Smooth muscle cell (in vitro differentiated cells): Measurements from ENCODE around the gene CHD9. TPM values are rescaled to one million over a fixed set of nuclear protein-coding genes. Genes with fewer than 3 reads are reported as not detected.
A peak's percentile ranks its signal among the peaks of the same experiment; 100 is the strongest.
"Not testable (repeated sequence)": the region's sequence is repeated elsewhere in the genome, so short reads cannot be mapped to it uniquely, and the experiment has no call there.

Experiments used
- DNase-seq: peaks from one replicate; lab custom pipeline; 2025; ENCODE audit not compliant: unreplicated experiment; lab: John Stamatoyannopoulos, UW
- H2AFZ ChIP-seq: fragments of 200-600 bp; sonication (generic); 2 replicates; pipeline ENCODE4 v1.6.0; 2016; ENCODE audit warnings: antibody characterized with exemption, low read depth, mild to moderate bottlenecking
- H3F3A ChIP-seq: fragments of 200-600 bp; sonication (generic); 2 replicates; pipeline ENCODE4 v1.6.0; 2017; ENCODE audit warnings: antibody characterized with exemption, low read depth
- H3K27ac ChIP-seq: fragments of 200-600 bp; sonication (generic); 2 replicates; pipeline ENCODE4 v1.5.1; 2016; ENCODE audit warnings: low read depth, mild to moderate bottlenecking
- H3K27me3 ChIP-seq: fragments of 200-600 bp; sonication (generic); 2 replicates; pipeline ENCODE4 v1.6.1; 2016; ENCODE audit warnings: low read depth, mild to moderate bottlenecking
- H3K36me3 ChIP-seq: fragments of 200-600 bp; sonication (generic); 2 replicates; pipeline ENCODE4 v1.5.1; 2016; ENCODE audit warnings: low read depth
- H3K4me1 ChIP-seq: fragments of 200-600 bp; sonication (generic); 2 replicates; pipeline ENCODE4 v1.5.1; 2016; ENCODE audit warnings: low read depth
- H3K4me2 ChIP-seq: fragments of 200-600 bp; sonication (generic); 2 replicates; pipeline ENCODE4 v1.6.0; 2016; ENCODE audit warnings: mild to moderate bottlenecking
- H3K4me3 ChIP-seq: fragments of 200-600 bp; sonication (generic); 2 replicates; pipeline ENCODE4 v1.5.1; 2016; ENCODE audit warnings: mild to moderate bottlenecking
- H3K79me2 ChIP-seq: fragments of 200-600 bp; sonication (generic); 2 replicates; pipeline ENCODE4 v1.6.0; 2016; ENCODE audit warnings: low read depth, mild to moderate bottlenecking
- H3K9ac ChIP-seq: fragments of 200-600 bp; sonication (generic); 2 replicates; pipeline ENCODE4 v1.6.0; 2016; ENCODE audit warnings: low read depth
- H3K9me3 ChIP-seq: fragments of 200-600 bp; sonication (generic); replicated peaks from 2 replicates; pipeline ENCODE4 v1.5.1; 2016; ENCODE audit warnings: low read depth
- H4K20me1 ChIP-seq: fragments of 200-600 bp; sonication (generic); 2 replicates; pipeline ENCODE4 v1.6.0; 2016; ENCODE audit warnings: low read depth
- CTCF ChIP-seq: fragments of 200-600 bp; sonication (generic); IDR thresholded peaks from 2 replicates; pipeline ENCODE4 v1.5.1; 2017; ENCODE audit warnings: borderline replicate concordance, mild to moderate bottlenecking, antibody characterized with exemption; ENCODE audit not compliant: insufficient read depth, poor library complexity, severe bottlenecking
- WGBS: methylation state at CpG from one replicate; pipeline ENCODE4 v1.1.7; 2016; ENCODE audit warnings: low lambda C conversion rate; 5-methylcytosine and 5-hydroxymethylcytosine counted together
- polyA plus RNA-seq: library from polyadenylated mRNA; unstranded; fragments of >200 nt; fragmentation: Nextera tagmentation; extraction: Ambion mirVana; gene quantifications from 2 replicates; pipeline ENCODE4 v1.2.1, GENCODE V29; 2016
- total RNA-seq: library from RNA; depleted of rRNA; stranded (reverse); fragments of >200 nt; gene quantifications from 2 replicates; pipeline ENCODE4 v1.2.3, GENCODE V29; 2014

Gene CHD9
- total and polyA plus RNA-seq, 2 experiments from 2014 or later: 43.7 to 117 TPM

- no peak for DNase-seq
- no peaks in the 10 kb centered on the region for H3K27me3 ChIP-seq
- 85% methylated on average over 6 of the region's 6 CpGs for WGBS
- H3K36me3 ChIP-seq: no peaks in the 10 kb centered on the region
- TF ChIP-seq CTCF: no peak
- no peaks in the 10 kb centered on the region for H4K20me1 ChIP-seq
- H3K9ac ChIP-seq: no peak overlapping the region
- H3K79me2 ChIP-seq: peaks cover 86% of the 10 kb centered on the region
- no peak overlapping the region for H2AFZ ChIP-seq
- no peaks in the 10 kb centered on the region for H3K9me3 ChIP-seq
- no peak overlapping the region for H3K4me2 ChIP-seq
- H3K4me1 ChIP-seq: peaks cover 6% of the 10 kb centered on the region
- no peak overlapping the region for H3K4me3 ChIP-seq
- H3F3A ChIP-seq: no peaks in the 10 kb centered on the region
- H3K27ac ChIP-seq: no peak overlapping the region
Measured at GRCh38 chr16:53071748-53072301, 17.0 kb downstream of the CHD9 start.

- H3K79me2 ChIP-seq: peaks cover 82% of the 10 kb centered on the region
Measured at GRCh38 chr16:53073022-53073421, 18.2 kb downstream of the CHD9 start.

GRCh38 chr16:53074296-53074695, 19.5 kb downstream of the CHD9 start:
- not testable (repeated sequence) for H3K9ac ChIP-seq, H3K9me3 ChIP-seq, H3K4me3 ChIP-seq, H3K27ac ChIP-seq, H3K36me3 ChIP-seq, DNase-seq, H3K27me3 ChIP-seq, H2AFZ ChIP-seq, H3K4me1 ChIP-seq, H3K4me2 ChIP-seq, H4K20me1 ChIP-seq
- 67% methylated on average over 3 of the region's 3 CpGs for WGBS
- Histone ChIP-seq H3F3A (peaks cover 11% of the 10 kb centered on the region), H3K79me2 (peaks cover 71% of the 10 kb centered on the region)

More at GRCh38 chr16:53073022-53073421, 18.2 kb downstream of the CHD9 start:
- Histone ChIP-seq H3K27me3 (no peaks in the 10 kb centered on the region), H4K20me1 (no peaks in the 10 kb centered on the region), H3K4me3 (no peak overlapping the region), H3K9me3 (no peaks in the 10 kb centered on the region), H3K4me2 (no peak overlapping the region), H3K27ac (no peak overlapping the region), H2AFZ (no peak overlapping the region), H3K36me3 (no peaks in the 10 kb centered on the region), H3F3A (no peaks in the 10 kb centered on the region), H3K9ac (no peak overlapping the region), H3K4me1 (peaks cover 6% of the 10 kb centered on the region)
- WGBS: 96% methylated on average over 6 of the region's 6 CpGs
- no peak for DNase-seq
- TF ChIP-seq CTCF: no peak

GRCh38 chr16:53075461-53075860, 20.7 kb downstream of the CHD9 start:
- not testable (repeated sequence) for H4K20me1 ChIP-seq, H3K27me3 ChIP-seq, H3K4me3 ChIP-seq, H3K27ac ChIP-seq, H3K9ac ChIP-seq, H3K4me2 ChIP-seq, H3K36me3 ChIP-seq, H3K9me3 ChIP-seq, H2AFZ ChIP-seq, DNase-seq
- 97% methylated on average over 7 of the region's 7 CpGs for WGBS
- Histone ChIP-seq H3K79me2 (peaks cover 60% of the 10 kb centered on the region), H3F3A (peaks cover 19% of the 10 kb centered on the region), H3K4me1 (peaks cover 17% of the 10 kb centered on the region)

GRCh38 chr16:53078247-53078646, 23.5 kb downstream of the CHD9 start:
- H3K4me1 ChIP-seq: peaks cover 18% of the 10 kb centered on the region
- peaks cover 24% of the 10 kb centered on the region for H3F3A ChIP-seq
- no peak overlapping the region for H3K4me3 ChIP-seq
- no peak overlapping the region for H3K9ac ChIP-seq
- H4K20me1 ChIP-seq: no peaks in the 10 kb centered on the region
- no peak for DNase-seq
- 81% methylated on average over 2 of the region's 2 CpGs for WGBS
- no peaks in the 10 kb centered on the region for H3K36me3 ChIP-seq
- no peak overlapping the region for H2AFZ ChIP-seq
- TF ChIP-seq CTCF: no peak
- H3K4me2 ChIP-seq: no peak overlapping the region
- peak overlapping the region; percentile 99 for H3K27ac ChIP-seq
- H3K79me2 ChIP-seq: peaks cover 48% of the 10 kb centered on the region
- no peaks in the 10 kb centered on the region for H3K27me3 ChIP-seq
- no peaks in the 10 kb centered on the region for H3K9me3 ChIP-seq
